Upper lobe of left lung (tissue), 4 donors: Measurements from ENCODE around the gene PTX3.

Experiments
- CTCF ChIP-seq, 6 experiments: fragments of 450-650 bp in 4 of 6; fragments of 200-600 bp in 2 of 6; sonication (generic) in 2 of 6; IDR thresholded peaks; one replicate each; pipeline ENCODE4 v1.5.1; 2016 to 2019; ENCODE audit warnings: antibody characterized with exemption in 6 of 6
- EP300 ChIP-seq, 4 donors: sonication (generic); formaldehyde crosslinking; IDR thresholded peaks; one replicate each; pipeline ENCODE4 v1.5.1; 2017; ENCODE audit warnings: antibody characterized with exemption in 4 of 4, control low read depth in 2 of 4
- POLR2A ChIP-seq, 4 donors: fragments of 450-650 bp; IDR thresholded peaks; one replicate each; pipeline ENCODE4 v1.5.1; 2016 to 2017; ENCODE audit warnings: antibody characterized with exemption in 4 of 4, mild to moderate bottlenecking in 2 of 4
- POLR2AphosphoS5 ChIP-seq, 2 donors: sonication (generic); formaldehyde crosslinking; IDR thresholded peaks; one replicate each; pipeline ENCODE4 v1.5.1; 2017; ENCODE audit warnings: antibody characterized with exemption in 2 of 2

GRCh38 chr3:157410945-157411344 is 25.7 kb upstream of the PTX3 start:
- TF ChIP-seq CTCF (IDR thresholded peaks at IDR 0.05) (no peak), POLR2A (IDR thresholded peaks at IDR 0.05) (no peak), EP300 (IDR thresholded peaks at IDR 0.05) (no peak), POLR2AphosphoS5 (IDR thresholded peaks at IDR 0.05) (no peak)
